ENCODE measurements around the gene OTC.
A peak's percentile ranks its signal among the peaks of the same experiment; 100 is the strongest.

OTC gene

DNA sequence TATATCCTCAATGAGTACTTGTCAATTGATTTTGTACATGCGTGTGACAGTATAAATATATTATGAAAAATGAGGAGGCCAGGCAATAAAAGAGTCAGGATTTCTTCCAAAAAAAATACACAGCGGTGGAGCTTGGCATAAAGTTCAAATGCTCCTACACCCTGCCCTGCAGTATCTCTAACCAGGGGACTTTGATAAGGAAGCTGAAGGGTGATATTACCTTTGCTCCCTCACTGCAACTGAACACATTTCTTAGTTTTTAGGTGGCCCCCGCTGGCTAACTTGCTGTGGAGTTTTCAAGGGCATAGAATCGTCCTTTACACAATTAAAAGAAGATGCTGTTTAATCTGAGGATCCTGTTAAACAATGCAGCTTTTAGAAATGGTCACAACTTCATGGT, at the start of gene OTC:
Gene OTC, plus strand, starts transcription at position 243 of the 400 bp plus-strand sequence. Its CDS starts 93 bp downstream, at position 336.
- H3K9ac ChIP-seq (ENCODE audit: low read depth, low read length), result no peak within 1 kb of the TSS

GRCh38 chrX:38304010-38304409, 48.4 kb upstream of the OTC start:
- no peak overlapping the region for H3K9ac ChIP-seq (ENCODE audit: low read depth, low read length)
- no peaks in the 10 kb centered on the region for H3K4me1 ChIP-seq (ENCODE audit: insufficient read depth, low read length)
- H3K36me3 ChIP-seq (ENCODE audit: insufficient read depth, low read length), result 0 out of 2 replicates have a peak, but pooled peaks cover 3% of the 10 kb centered on the region
- H3K9me3 ChIP-seq (ENCODE audit: control insufficient read depth, insufficient read depth, low read length), result no peaks in the 10 kb centered on the region

More for the DNA sequence above, at the start of gene OTC:
- no peaks in the 10 kb centered on the region for H3K4me1 ChIP-seq (ENCODE audit: insufficient read depth, low read length)
- H3K36me3 ChIP-seq (ENCODE audit: insufficient read depth, low read length), result no peaks in the 10 kb centered on the region
- no peaks in the 10 kb centered on the region for H3K9me3 ChIP-seq (ENCODE audit: control insufficient read depth, insufficient read depth, low read length)

GRCh38 chrX:38305971-38306370, 46.4 kb upstream of the OTC start:
- Histone ChIP-seq H3K4me1 (ENCODE audit: insufficient read depth, low read length) (no peaks in the 10 kb centered on the region), H3K9ac (ENCODE audit: low read depth, low read length) (no peak overlapping the region), H3K36me3 (ENCODE audit: insufficient read depth, low read length) (0 out of 2 replicates have a peak, but pooled peaks cover 3% of the 10 kb centered on the region), H3K9me3 (ENCODE audit: control insufficient read depth, insufficient read depth, low read length) (no peaks in the 10 kb centered on the region)

DNA sequence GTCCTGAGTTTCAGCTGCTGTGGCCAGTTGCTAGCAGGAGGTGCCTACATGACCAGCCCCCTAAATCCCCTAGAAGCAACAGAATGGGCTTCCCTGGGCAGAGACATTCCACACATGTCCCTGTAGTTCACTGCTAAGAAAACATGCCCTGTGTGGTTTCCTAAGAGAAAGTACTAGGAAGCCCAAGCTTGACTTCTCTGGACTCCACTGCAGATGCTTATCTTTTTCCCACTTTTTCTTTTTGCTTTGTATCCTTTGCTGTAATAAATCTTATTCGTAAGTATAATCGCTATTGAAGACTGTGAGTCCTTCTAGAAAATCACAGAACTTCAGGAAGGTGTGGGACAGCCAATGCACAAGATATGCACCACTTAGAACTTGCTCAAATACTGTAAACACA, 40.7 kb upstream of the OTC start:
- no peaks in the 10 kb centered on the region for H3K4me1 ChIP-seq (ENCODE audit: insufficient read depth, low read length)
- no peaks in the 10 kb centered on the region for H3K36me3 ChIP-seq (ENCODE audit: insufficient read depth, low read length)
- H3K9me3 ChIP-seq (ENCODE audit: control insufficient read depth, insufficient read depth, low read length), result no peaks in the 10 kb centered on the region
- H3K9ac ChIP-seq (ENCODE audit: low read depth, low read length), result no peak overlapping the region

DNA sequence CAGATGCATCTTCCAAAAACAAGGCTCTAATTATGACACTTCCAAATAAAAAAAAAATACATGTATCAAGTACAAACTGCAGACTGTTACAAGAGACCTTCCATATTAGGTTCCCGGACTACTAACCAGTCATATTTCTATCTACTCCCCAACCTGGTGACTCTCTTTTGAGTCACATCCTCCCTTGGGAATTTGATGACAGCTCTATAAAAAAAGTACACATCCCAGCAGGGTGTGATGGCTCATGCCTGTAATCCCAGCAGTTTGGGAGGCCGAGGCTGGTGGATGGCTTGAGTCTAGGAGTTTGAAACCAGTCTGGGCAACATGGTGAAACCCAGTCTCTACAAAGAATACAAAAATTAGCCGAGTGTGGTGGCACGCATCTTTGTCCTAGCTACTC, 40.0 kb upstream of the OTC start:
- no peaks in the 10 kb centered on the region for H3K9me3 ChIP-seq (ENCODE audit: control insufficient read depth, insufficient read depth, low read length)
- H3K4me1 ChIP-seq (ENCODE audit: insufficient read depth, low read length), result no peaks in the 10 kb centered on the region
- H3K9ac ChIP-seq (ENCODE audit: low read depth, low read length), result no peak overlapping the region
- H3K36me3 ChIP-seq (ENCODE audit: insufficient read depth, low read length), result no peaks in the 10 kb centered on the region

- H3K4me1 ChIP-seq (ENCODE audit: insufficient read depth, low read length), result no peaks in the 10 kb centered on the region
- H3K36me3 ChIP-seq (ENCODE audit: insufficient read depth, low read length), result no peaks in the 10 kb centered on the region
- H3K9me3 ChIP-seq (ENCODE audit: control insufficient read depth, insufficient read depth, low read length), result no peaks in the 10 kb centered on the region
- H3K9ac ChIP-seq (ENCODE audit: low read depth, low read length), result no peak overlapping the region
Measured at GRCh38 chrX:38313190-38313589, 39.2 kb upstream of the OTC start.

DNA sequence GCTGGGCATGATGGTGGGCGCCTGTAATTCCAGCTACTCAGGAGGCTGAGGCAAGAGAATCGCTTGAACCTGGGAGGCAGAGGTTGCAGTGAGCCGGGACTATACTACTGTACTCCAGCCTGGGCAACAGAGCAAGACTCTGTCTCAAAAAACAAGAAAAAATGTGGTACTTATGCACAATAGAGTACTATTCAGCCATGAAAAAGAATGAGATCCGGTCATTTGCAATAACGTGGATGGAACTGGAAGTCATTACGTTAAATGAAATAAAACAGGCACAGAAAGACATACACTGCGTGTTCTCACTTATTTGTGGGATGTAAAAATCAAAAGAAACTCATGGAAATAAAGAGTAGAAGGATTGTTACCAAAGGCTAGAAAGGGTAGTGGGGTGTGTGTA, 37.2 kb upstream of the OTC start:
- H3K4me1 ChIP-seq (ENCODE audit: insufficient read depth, low read length), result no peaks in the 10 kb centered on the region
- no peak overlapping the region for H3K9ac ChIP-seq (ENCODE audit: low read depth, low read length)
- H3K9me3 ChIP-seq (ENCODE audit: control insufficient read depth, insufficient read depth, low read length), result no peaks in the 10 kb centered on the region
- H3K36me3 ChIP-seq (ENCODE audit: insufficient read depth, low read length), result no peaks in the 10 kb centered on the region

DNA sequence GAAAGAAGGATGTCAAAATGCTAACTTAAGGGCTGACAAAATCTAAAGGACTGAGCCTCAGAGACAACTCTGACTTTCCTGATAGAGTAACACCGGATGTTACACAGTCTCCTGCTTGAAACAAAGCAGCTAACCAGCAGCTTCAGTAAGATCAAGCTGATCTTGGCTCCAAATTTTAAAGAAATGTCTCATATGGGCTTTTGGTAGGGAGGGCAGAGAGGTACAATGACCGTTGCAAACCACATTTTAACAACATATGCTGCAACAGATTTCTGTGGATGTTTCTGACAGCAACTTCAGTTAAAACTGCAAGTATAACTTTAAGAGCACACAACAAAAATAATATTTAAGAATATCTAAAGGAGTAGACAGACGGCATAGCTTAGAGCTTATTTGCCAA, 34.2 kb upstream of the OTC start:
- no peaks in the 10 kb centered on the region for H3K36me3 ChIP-seq (ENCODE audit: insufficient read depth, low read length)
- no peak overlapping the region for H3K9ac ChIP-seq (ENCODE audit: low read depth, low read length)
- no peaks in the 10 kb centered on the region for H3K4me1 ChIP-seq (ENCODE audit: insufficient read depth, low read length)
- no peaks in the 10 kb centered on the region for H3K9me3 ChIP-seq (ENCODE audit: control insufficient read depth, insufficient read depth, low read length)

GRCh38 chrX:38318606-38319005, 33.8 kb upstream of the OTC start:
- Histone ChIP-seq H3K9me3 (ENCODE audit: control insufficient read depth, insufficient read depth, low read length) (no peaks in the 10 kb centered on the region), H3K9ac (ENCODE audit: low read depth, low read length) (no peak overlapping the region), H3K4me1 (ENCODE audit: insufficient read depth, low read length) (no peaks in the 10 kb centered on the region)

DNA sequence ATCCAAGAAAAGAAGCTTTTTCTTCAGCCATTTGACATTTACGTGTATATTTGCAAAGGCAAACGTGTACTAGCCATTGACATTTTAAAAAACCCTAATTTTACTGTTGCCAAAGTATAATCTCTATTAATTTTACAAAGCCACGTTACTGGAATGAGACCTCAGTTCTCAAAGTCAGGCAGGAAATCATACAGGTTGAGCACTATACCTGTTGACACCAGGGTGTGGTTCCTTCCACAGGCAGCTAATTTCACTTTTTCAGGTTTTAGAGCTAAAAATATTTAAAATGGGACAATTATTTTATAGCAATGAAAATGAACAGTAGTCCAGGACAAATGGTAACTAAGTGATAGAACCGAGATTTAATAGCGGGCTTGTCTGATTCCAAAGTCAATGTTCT, 31.6 kb upstream of the OTC start:
- Histone ChIP-seq H3K9me3 (ENCODE audit: control insufficient read depth, insufficient read depth, low read length) (no peaks in the 10 kb centered on the region), H3K36me3 (ENCODE audit: insufficient read depth, low read length) (no peaks in the 10 kb centered on the region), H3K9ac (ENCODE audit: low read depth, low read length) (no peak overlapping the region), H3K4me1 (ENCODE audit: insufficient read depth, low read length) (no peaks in the 10 kb centered on the region)

More at GRCh38 chrX:38318606-38319005, 33.8 kb upstream of the OTC start:
- no peaks in the 10 kb centered on the region for H3K36me3 ChIP-seq (ENCODE audit: insufficient read depth, low read length)

DNA sequence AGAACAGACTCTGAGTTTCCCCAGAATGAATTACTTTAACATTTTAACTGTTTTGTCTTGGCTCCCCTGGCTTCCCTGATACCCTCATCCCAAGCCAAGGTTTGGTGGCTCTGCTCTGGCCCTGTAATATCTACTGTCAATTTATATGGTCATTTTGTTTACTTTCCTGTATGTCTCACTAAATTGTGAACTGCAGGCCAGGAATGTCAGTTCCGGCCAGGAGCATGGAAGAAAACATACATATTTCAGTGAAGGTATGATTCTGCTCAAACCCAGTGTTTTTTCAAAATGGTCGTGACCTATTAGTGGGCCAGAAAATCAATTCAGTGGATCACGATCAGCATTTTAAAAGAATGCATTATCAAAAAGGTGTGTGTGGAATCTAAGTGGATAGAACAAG, 26.3 kb upstream of the OTC start:
- H3K4me1 ChIP-seq (ENCODE audit: insufficient read depth, low read length), result no peaks in the 10 kb centered on the region
- no peaks in the 10 kb centered on the region for H3K36me3 ChIP-seq (ENCODE audit: insufficient read depth, low read length)
- H3K9ac ChIP-seq (ENCODE audit: low read depth, low read length), result peak overlapping the region; percentile 89
- no peaks in the 10 kb centered on the region for H3K9me3 ChIP-seq (ENCODE audit: control insufficient read depth, insufficient read depth, low read length)

GRCh38 chrX:38327007-38327774, 25.2 kb upstream of the OTC start, which contains the start of gene RPGR:
TSS of gene RPGR (minus strand) at chrX:38327509. CDS start at chrX:38327367, 142 bp downstream.
- Histone ChIP-seq H3K36me3 (ENCODE audit: insufficient read depth, low read length) (no peaks in the 10 kb centered on the region), H3K9ac (ENCODE audit: low read depth, low read length) (peak within 1 kb of the TSS; percentile 89), H3K9me3 (ENCODE audit: control insufficient read depth, insufficient read depth, low read length) (no peaks in the 10 kb centered on the region), H3K4me1 (ENCODE audit: insufficient read depth, low read length) (no peaks in the 10 kb centered on the region)

- H3K4me1 ChIP-seq (ENCODE audit: insufficient read depth, low read length), result no peaks in the 10 kb centered on the region
- peak overlapping the region; percentile 89; the same call in 1 of the 2 replicates for H3K9ac ChIP-seq (ENCODE audit: low read depth, low read length)
- H3K9me3 ChIP-seq (ENCODE audit: control insufficient read depth, insufficient read depth, low read length), result no peaks in the 10 kb centered on the region
- H3K36me3 ChIP-seq (ENCODE audit: insufficient read depth, low read length), result no peaks in the 10 kb centered on the region
Measured at GRCh38 chrX:38327775-38328081, 24.7 kb upstream of the OTC start.

GRCh38 chrX:38332505-38332904, 19.9 kb upstream of the OTC start:
- Histone ChIP-seq H3K4me1 (ENCODE audit: insufficient read depth, low read length) (no peaks in the 10 kb centered on the region), H3K36me3 (ENCODE audit: insufficient read depth, low read length) (no peaks in the 10 kb centered on the region), H3K9ac (ENCODE audit: low read depth, low read length) (no peak overlapping the region), H3K9me3 (ENCODE audit: control insufficient read depth, insufficient read depth, low read length) (no peaks in the 10 kb centered on the region)

DNA sequence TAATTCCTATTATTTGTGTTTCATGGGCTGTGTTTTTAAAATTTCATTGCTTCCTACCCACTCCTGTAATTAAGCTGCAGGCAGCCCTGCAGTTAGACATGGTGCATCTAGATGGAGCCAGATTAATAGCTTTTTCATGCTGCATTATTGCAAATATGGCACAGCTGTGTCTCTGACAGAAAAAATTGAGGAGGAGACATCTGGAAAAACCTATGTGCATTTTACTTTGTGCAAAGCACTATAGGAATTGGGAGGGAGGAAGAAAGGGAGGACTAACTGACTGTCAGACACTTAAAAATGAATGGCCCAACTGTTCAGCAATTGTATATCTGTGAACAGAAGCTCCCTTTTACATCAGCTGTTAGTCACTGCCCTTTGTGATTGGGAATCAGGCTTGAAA, 17.0 kb upstream of the OTC start:
- Histone ChIP-seq H3K9me3 (ENCODE audit: control insufficient read depth, insufficient read depth, low read length) (no peaks in the 10 kb centered on the region), H3K9ac (ENCODE audit: low read depth, low read length) (no peak overlapping the region), H3K36me3 (ENCODE audit: insufficient read depth, low read length) (no peaks in the 10 kb centered on the region), H3K4me1 (ENCODE audit: insufficient read depth, low read length) (0 out of 2 replicates have a peak, but pooled peaks cover 3% of the 10 kb centered on the region)

Measured in ES-I3 (cell line).